Measurements from ENCODE around the gene RALGDS. TPM values are rescaled to one million over a fixed set of nuclear protein-coding genes. Genes with fewer than 3 reads are reported as not detected.

Gene RALGDS
- total and polyA plus RNA-seq, 9 of the 15 experiments (the other 6 are each of a cell fraction or from before 2014, with no cell fraction given), result 0.75 to 43.3 (median 27.1) TPM

DNA sequence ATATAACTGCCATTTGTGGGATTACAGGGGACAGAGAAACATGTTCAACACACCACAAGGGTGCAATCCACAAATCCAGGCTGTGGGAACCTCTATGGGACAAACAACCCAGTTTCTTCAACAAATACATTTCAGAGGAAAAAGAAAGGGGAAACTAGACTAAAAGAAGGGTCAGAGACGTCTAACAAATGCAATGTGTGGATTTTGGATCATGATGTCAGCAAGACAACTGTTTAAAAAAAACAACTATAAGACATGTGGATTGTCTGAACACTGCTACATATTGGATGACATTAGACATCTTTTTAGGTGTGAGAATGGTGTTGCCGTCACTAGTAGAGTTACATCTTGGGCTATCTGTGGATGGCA is 3.9 kb upstream of the RALGDS start (continued):
- TF ChIP-seq, protein P1, sequence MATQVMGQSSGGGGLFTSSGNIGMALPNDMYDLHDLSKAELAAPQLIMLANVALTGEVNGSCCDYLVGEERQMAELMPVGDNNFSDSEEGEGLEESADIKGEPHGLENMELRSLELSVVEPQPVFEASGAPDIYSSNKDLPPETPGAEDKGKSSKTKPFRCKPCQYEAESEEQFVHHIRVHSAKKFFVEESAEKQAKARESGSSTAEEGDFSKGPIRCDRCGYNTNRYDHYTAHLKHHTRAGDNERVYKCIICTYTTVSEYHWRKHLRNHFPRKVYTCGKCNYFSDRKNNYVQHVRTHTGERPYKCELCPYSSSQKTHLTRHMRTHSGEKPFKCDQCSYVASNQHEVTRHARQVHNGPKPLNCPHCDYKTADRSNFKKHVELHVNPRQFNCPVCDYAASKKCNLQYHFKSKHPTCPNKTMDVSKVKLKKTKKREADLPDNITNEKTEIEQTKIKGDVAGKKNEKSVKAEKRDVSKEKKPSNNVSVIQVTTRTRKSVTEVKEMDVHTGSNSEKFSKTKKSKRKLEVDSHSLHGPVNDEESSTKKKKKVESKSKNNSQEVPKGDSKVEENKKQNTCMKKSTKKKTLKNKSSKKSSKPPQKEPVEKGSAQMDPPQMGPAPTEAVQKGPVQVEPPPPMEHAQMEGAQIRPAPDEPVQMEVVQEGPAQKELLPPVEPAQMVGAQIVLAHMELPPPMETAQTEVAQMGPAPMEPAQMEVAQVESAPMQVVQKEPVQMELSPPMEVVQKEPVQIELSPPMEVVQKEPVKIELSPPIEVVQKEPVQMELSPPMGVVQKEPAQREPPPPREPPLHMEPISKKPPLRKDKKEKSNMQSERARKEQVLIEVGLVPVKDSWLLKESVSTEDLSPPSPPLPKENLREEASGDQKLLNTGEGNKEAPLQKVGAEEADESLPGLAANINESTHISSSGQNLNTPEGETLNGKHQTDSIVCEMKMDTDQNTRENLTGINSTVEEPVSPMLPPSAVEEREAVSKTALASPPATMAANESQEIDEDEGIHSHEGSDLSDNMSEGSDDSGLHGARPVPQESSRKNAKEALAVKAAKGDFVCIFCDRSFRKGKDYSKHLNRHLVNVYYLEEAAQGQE (IDR thresholded peaks at IDR 0.05; ENCODE audit: borderline replicate concordance), result no peak
- TF ChIP-seq, protein P1 (CRISPR knock-in tag; IDR thresholded peaks at IDR 0.05; ENCODE audit: low read depth), result no peak
- TF ChIP-seq, protein P2, sequence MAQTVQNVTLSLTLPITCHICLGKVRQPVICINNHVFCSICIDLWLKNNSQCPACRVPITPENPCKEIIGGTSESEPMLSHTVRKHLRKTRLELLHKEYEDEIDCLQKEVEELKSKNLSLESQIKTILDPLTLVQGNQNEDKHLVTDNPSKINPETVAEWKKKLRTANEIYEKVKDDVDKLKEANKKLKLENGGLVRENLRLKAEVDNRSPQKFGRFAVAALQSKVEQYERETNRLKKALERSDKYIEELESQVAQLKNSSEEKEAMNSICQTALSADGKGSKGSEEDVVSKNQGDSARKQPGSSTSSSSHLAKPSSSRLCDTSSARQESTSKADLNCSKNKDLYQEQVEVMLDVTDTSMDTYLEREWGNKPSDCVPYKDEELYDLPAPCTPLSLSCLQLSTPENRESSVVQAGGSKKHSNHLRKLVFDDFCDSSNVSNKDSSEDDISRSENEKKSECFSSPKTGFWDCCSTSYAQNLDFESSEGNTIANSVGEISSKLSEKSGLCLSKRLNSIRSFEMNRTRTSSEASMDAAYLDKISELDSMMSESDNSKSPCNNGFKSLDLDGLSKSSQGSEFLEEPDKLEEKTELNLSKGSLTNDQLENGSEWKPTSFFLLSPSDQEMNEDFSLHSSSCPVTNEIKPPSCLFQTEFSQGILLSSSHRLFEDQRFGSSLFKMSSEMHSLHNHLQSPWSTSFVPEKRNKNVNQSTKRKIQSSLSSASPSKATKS (CRISPR knock-in tag; IDR thresholded peaks at IDR 0.05), result no peak
- TF ChIP-seq EP300 (IDR thresholded peaks at IDR 0.05; ENCODE audit: low read length), result no peak
- no peak for TF ChIP-seq KDM2B (CRISPR knock-in tag; IDR thresholded peaks at IDR 0.05)
- TF ChIP-seq POLR2B (IDR thresholded peaks at IDR 0.05; ENCODE audit: low read depth, partially characterized antibody), result no peak
- TF ChIP-seq, protein P3, sequence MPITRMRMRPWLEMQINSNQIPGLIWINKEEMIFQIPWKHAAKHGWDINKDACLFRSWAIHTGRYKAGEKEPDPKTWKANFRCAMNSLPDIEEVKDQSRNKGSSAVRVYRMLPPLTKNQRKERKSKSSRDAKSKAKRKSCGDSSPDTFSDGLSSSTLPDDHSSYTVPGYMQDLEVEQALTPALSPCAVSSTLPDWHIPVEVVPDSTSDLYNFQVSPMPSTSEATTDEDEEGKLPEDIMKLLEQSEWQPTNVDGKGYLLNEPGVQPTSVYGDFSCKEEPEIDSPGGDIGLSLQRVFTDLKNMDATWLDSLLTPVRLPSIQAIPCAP (CRISPR knock-in tag; IDR thresholded peaks at IDR 0.05; ENCODE audit: borderline replicate concordance), result no peak
